ENCODE measurements around the gene DIPK1C.

The DIPK1C gene

DNA sequence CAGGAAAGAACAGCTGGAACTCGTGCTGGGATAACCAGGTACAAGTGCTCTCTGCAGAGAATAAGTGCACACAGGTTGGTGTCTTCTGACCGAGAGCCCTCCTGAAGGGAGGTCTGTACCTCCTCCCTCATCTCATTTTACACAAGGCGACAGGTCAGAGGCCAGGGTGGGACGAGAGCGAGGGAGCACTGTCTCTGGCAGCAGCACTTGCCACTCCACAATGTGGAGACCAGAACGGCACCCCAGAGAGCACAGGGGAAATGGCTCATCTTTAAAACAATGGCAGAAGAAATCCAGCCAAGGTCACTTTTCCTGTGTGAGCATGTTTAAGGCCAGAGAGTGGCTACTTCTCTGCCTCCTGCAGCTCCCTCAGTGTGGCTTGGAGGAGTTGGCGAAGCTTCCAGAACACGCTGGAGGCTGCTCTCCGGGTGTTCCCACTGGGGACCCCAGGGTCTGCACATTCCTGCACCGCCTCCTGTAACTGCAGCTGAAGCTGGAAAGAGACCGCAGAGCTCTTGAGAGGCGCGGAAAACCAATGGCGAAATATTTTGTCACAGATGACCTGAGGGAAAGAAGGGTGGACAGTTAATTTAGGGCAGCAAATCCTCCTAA is 20.8 kb downstream of the DIPK1C start:
- no peak for ATAC-seq (replicated peaks)
- Mint-ChIP-seq H3K36me3 (ENCODE audit: insufficient read depth) (no peaks in the 10 kb centered on the region), H3K27ac (no peak overlapping the region), H3K27me3 (peaks cover 16 to 17% of the 10 kb centered on the region in 2 donors), H3K9me3 (no peaks in the 10 kb centered on the region), H3K4me1 (ENCODE audit: low read depth in 2 of 2) (no peaks in the 10 kb centered on the region), H3K4me3 (no peak overlapping the region)
- no peak for DNase-seq

DNA sequence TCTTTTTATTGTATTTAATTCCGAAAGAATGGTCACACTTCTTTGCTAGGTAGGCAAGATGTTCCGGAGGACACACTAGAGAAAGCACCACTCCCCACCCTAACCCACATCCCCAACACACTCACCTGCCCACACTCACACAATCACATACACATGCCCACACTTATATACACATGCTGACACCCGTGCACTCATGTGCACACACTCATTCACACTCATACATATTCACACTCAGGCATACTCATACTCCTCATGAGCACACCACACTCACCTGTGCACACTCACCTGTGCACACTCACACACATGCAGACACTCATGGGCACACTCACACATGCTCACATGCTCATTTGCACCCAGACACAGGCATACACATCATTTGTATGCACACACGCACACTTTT is 21.4 kb downstream of the DIPK1C start:
- Mint-ChIP-seq H3K27me3 (peaks cover 16 to 23% of the 10 kb centered on the region in 2 donors), H3K4me3 (no peak overlapping the region), H3K36me3 (ENCODE audit: insufficient read depth) (no peaks in the 10 kb centered on the region), H3K4me1 (ENCODE audit: low read depth in 2 of 2) (no peaks in the 10 kb centered on the region), H3K27ac (no peak overlapping the region), H3K9me3 (no peaks in the 10 kb centered on the region)
- DNase-seq (no peak), ATAC-seq (replicated peaks) (no peak)

DNA sequence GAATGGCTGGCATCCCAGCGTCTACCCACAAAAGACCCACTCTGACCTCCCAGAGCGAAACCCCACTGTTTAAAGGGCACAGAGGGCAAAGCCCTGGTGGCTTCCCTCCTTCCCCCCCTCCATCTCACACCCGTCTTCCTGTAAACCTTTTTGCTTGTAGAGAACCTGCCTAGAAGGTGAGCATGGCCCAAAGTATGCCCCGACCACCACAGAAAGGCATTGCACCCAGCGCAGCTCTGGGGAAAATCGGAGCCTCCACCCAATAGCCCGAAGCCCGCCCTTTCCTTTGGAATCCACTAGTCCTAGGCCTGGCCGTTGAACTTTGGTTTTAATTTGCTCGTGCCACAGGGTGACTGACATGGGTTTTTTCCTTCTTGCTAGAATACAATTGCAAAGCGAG is 22.6 kb downstream of the DIPK1C start:
- Mint-ChIP-seq H3K4me3 (no peak overlapping the region), H3K27ac (no peak overlapping the region), H3K36me3 (ENCODE audit: insufficient read depth) (no peaks in the 10 kb centered on the region), H3K4me1 (ENCODE audit: low read depth in 2 of 2) (no peaks in the 10 kb centered on the region), H3K9me3 (no peaks in the 10 kb centered on the region), H3K27me3 (peaks cover 16 to 23% of the 10 kb centered on the region in 2 donors)
- DNase-seq, result no peak
- ATAC-seq (replicated peaks), result no peak

GRCh38 chr18:74430806-74431571 is 26.1 kb downstream of the DIPK1C start:
- H3K4me1 Mint-ChIP-seq (ENCODE audit: low read depth in 2 of 2), result no peaks in the 10 kb centered on the region
- no peak overlapping the region for H3K27ac Mint-ChIP-seq
- no peak for DNase-seq
- no peak overlapping the region for H3K4me3 Mint-ChIP-seq
- H3K27me3 Mint-ChIP-seq, result peaks cover 30 to 33% of the 10 kb centered on the region in 2 donors
- no peaks in the 10 kb centered on the region for H3K9me3 Mint-ChIP-seq
- ATAC-seq (replicated peaks), result no peak
- no peaks in the 10 kb centered on the region for H3K36me3 Mint-ChIP-seq (ENCODE audit: insufficient read depth)

DNA sequence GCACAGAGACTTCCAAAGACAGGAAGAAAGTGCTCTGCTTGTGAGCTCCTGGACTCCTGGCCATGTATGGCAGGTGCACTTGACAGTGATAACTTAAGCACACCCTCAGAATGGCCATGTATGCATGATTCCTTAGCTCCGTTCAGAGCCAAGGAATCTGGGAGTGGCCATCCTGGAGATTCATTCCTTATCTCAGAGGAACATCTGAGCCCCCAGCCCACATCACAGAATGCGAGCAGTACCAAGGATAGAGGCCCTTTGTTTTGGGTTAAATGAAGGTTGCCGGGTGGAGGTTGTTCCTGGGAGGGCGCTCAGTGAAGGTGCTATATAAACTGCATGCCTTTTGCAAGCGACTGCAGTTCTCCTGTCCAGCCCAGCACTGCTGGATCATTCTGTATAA is 26.9 kb downstream of the DIPK1C start:
- Mint-ChIP-seq H3K36me3 (ENCODE audit: insufficient read depth) (no peaks in the 10 kb centered on the region), H3K4me3 (no peak overlapping the region), H3K4me1 (ENCODE audit: low read depth in 2 of 2) (no peaks in the 10 kb centered on the region), H3K27me3 (peaks cover 30 to 33% of the 10 kb centered on the region in 2 donors), H3K27ac (no peak overlapping the region), H3K9me3 (no peaks in the 10 kb centered on the region)
- ATAC-seq (replicated peaks) (no peak), DNase-seq (no peak)

DNA sequence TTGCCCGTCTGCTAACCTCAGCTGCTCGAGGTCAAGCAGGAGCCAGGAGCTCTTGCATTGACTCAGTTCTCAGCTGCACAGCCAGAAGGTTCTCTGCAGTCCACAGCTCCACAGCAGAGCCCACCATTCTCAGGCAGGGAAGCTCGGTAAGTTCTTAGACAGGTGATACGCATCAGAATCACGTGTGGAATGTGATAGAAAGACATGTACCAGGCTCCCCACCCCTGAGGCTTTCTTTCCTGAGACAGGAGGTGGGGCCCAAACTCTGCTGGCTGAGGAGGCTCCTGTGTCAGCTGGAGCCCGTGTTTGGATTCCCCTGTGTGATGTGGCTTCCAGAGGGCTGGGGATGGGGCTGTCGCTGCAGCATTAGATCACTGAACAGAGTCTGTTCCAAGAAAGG is 28.0 kb downstream of the DIPK1C start:
- no peak for DNase-seq

GRCh38 chr18:74427442-74428112 is 29.5 kb downstream of the DIPK1C start:
- no peaks in the 10 kb centered on the region for H3K36me3 Mint-ChIP-seq (ENCODE audit: insufficient read depth)
- peaks cover 0 to 1% of the 10 kb centered on the region in 2 donors for H3K4me1 Mint-ChIP-seq (ENCODE audit: low read depth in 2 of 2)
- H3K27me3 Mint-ChIP-seq, result peaks cover 23 to 24% of the 10 kb centered on the region in 2 donors
- ATAC-seq (replicated peaks) (no peak), DNase-seq (no peak)
- H3K27ac Mint-ChIP-seq, result no peak overlapping the region
- H3K9me3 Mint-ChIP-seq, result no peaks in the 10 kb centered on the region
- H3K4me3 Mint-ChIP-seq, result no peak overlapping the region

More for the DNA sequence above, 28.0 kb downstream of the DIPK1C start:
- ATAC-seq (replicated peaks), result no peak
- H3K36me3 Mint-ChIP-seq (ENCODE audit: insufficient read depth), result no peaks in the 10 kb centered on the region
- peaks cover 0 to 1% of the 10 kb centered on the region in 2 donors for H3K4me1 Mint-ChIP-seq (ENCODE audit: low read depth in 2 of 2)
- no peak overlapping the region for H3K27ac Mint-ChIP-seq
- no peaks in the 10 kb centered on the region for H3K9me3 Mint-ChIP-seq
- H3K27me3 Mint-ChIP-seq, result peaks cover 24% of the 10 kb centered on the region in 2 donors
- H3K4me3 Mint-ChIP-seq, result no peak overlapping the region

DNA sequence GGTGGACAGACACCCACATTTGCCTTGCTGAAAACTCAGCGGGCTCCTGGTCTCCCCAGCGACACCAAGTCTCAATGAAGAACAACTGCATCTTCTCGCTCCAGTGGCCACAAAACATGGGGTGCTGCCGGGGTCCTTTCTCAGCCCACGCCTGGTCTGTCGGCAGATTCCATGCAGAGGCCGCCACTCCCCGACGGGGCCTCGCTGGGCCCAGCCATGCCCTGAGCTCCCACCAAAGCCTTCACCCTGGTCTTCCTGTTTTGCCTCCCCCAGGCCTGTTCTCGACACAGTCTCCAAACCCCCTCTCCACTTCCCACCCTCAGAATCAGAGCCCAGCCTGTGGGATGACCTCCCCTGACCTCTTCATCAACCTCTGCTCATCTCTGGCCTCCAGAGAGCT is 31.2 kb downstream of the DIPK1C start:
- H3K9me3 Mint-ChIP-seq, result no peaks in the 10 kb centered on the region

GRCh38 chr18:74425161-74425560 is 31.9 kb downstream of the DIPK1C start:
- H3K27me3 Mint-ChIP-seq, result peaks cover 19 to 23% of the 10 kb centered on the region in 2 donors
- no peak overlapping the region for H3K27ac Mint-ChIP-seq
- H3K9me3 Mint-ChIP-seq, result no peaks in the 10 kb centered on the region
- DNase-seq (no peak), ATAC-seq (replicated peaks) (no peak)
- peaks cover 0 to 1% of the 10 kb centered on the region in 2 donors for H3K4me1 Mint-ChIP-seq (ENCODE audit: low read depth in 2 of 2)
- no peak overlapping the region for H3K4me3 Mint-ChIP-seq
- H3K36me3 Mint-ChIP-seq (ENCODE audit: insufficient read depth), result no peaks in the 10 kb centered on the region

More for the DNA sequence above, 31.2 kb downstream of the DIPK1C start:
- H3K4me3 Mint-ChIP-seq, result no peak overlapping the region
- peaks cover 14 to 20% of the 10 kb centered on the region in 2 donors for H3K27me3 Mint-ChIP-seq
- peaks cover 0 to 1% of the 10 kb centered on the region in 2 donors for H3K4me1 Mint-ChIP-seq (ENCODE audit: low read depth in 2 of 2)
- no peak for DNase-seq
- H3K36me3 Mint-ChIP-seq (ENCODE audit: insufficient read depth), result no peaks in the 10 kb centered on the region
- ATAC-seq (replicated peaks), result no peak
- no peak overlapping the region for H3K27ac Mint-ChIP-seq

GRCh38 chr18:74422541-74422940 is 34.6 kb downstream of the DIPK1C start:
- ATAC-seq (replicated peaks), result no peak
- Mint-ChIP-seq H3K27ac (no peak overlapping the region), H3K9me3 (no peaks in the 10 kb centered on the region), H3K27me3 (peaks cover 35 to 36% of the 10 kb centered on the region in 2 donors), H3K36me3 (ENCODE audit: insufficient read depth) (no peaks in the 10 kb centered on the region), H3K4me3 (no peak overlapping the region), H3K4me1 (ENCODE audit: low read depth in 2 of 2) (peaks cover 0 to 1% of the 10 kb centered on the region in 2 donors)
- DNase-seq, result no peak

GRCh38 chr18:74420926-74421325 is 36.2 kb downstream of the DIPK1C start:
- no peak for ATAC-seq (replicated peaks)
- H3K4me3 Mint-ChIP-seq, result no peak overlapping the region
- H3K27me3 Mint-ChIP-seq, result peaks cover 33 to 46% of the 10 kb centered on the region in 2 donors
- H3K27ac Mint-ChIP-seq, result no peak overlapping the region
- no peaks in the 10 kb centered on the region for H3K9me3 Mint-ChIP-seq
- DNase-seq, result no peak
- H3K36me3 Mint-ChIP-seq (ENCODE audit: insufficient read depth), result no peaks in the 10 kb centered on the region
- peaks cover 0 to 1% of the 10 kb centered on the region in 2 donors for H3K4me1 Mint-ChIP-seq (ENCODE audit: low read depth in 2 of 2)

GRCh38 chr18:74420481-74420880 is 36.6 kb downstream of the DIPK1C start:
- Mint-ChIP-seq H3K27ac (no peak overlapping the region), H3K27me3 (peaks cover 33 to 46% of the 10 kb centered on the region in 2 donors), H3K9me3 (no peaks in the 10 kb centered on the region), H3K4me3 (no peak overlapping the region), H3K36me3 (ENCODE audit: insufficient read depth) (no peaks in the 10 kb centered on the region), H3K4me1 (ENCODE audit: low read depth in 2 of 2) (peaks cover 0 to 1% of the 10 kb centered on the region in 2 donors)
- DNase-seq (no peak), ATAC-seq (replicated peaks) (no peak)

DNA sequence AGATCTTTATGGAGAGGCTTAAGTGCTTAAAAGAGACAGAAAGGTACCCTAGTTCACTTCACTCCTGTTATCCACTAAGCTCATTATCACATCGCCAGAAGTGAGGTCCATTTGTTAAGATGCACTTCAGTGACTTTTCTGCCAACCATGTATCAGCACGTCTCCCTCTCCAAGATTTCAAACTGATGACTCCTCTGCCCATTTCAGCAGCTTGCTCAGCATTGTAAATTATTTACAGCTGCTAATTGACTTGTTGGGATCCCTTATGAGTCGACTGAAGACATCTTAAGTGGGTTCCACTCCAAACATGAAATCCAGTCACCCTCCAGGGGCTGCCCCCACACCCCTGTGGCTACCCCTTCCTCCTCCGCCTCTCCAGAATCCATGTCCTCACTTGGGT is 37.3 kb downstream of the DIPK1C start:
- ATAC-seq (replicated peaks), result no peak
- Mint-ChIP-seq H3K9me3 (no peaks in the 10 kb centered on the region), H3K27me3 (peaks cover 33 to 52% of the 10 kb centered on the region in 2 donors), H3K4me3 (no peak overlapping the region), H3K27ac (no peak overlapping the region), H3K36me3 (ENCODE audit: insufficient read depth) (no peaks in the 10 kb centered on the region), H3K4me1 (ENCODE audit: low read depth in 2 of 2) (peaks cover 0 to 1% of the 10 kb centered on the region in 2 donors)
- DNase-seq, result no peak

GRCh38 chr18:74418023-74418422 is 39.1 kb downstream of the DIPK1C start:
- H3K4me1 Mint-ChIP-seq (ENCODE audit: low read depth in 2 of 2), result no peaks in the 10 kb centered on the region
- ATAC-seq (replicated peaks) (no peak), DNase-seq (no peak)
- no peaks in the 10 kb centered on the region for H3K36me3 Mint-ChIP-seq (ENCODE audit: insufficient read depth)
- H3K27ac Mint-ChIP-seq, result no peak overlapping the region
- H3K4me3 Mint-ChIP-seq, result no peak overlapping the region
- no peaks in the 10 kb centered on the region for H3K9me3 Mint-ChIP-seq
- H3K27me3 Mint-ChIP-seq, result peaks cover 33 to 66% of the 10 kb centered on the region in 2 donors
